GM12891 (cell line): Measurements from ENCODE around the gene DEPDC4.
"Not testable (repeated sequence)": the region's sequence is repeated elsewhere in the genome, so short reads cannot be mapped to it uniquely, and the experiment has no call there.

Experiments used
- DNase-seq: peaks from one replicate; pipeline ENCODE4 v3.0.0; 2011; ENCODE audit warnings: low spot score; ENCODE audit not compliant: insufficient read length
- FAIRE-seq: peaks from 2 replicates; lab custom pipeline; 2011; peaks lifted over from hg19 to GRCh38; lab: Jason Lieb, UNC
- PAX5 ChIP-seq: IDR thresholded peaks from 2 replicates; pipeline ENCODE4 v1.6.1; 2011; ENCODE audit warnings: low read length, moderate library complexity, mild to moderate bottlenecking; ENCODE audit not compliant: insufficient read depth, severe bottlenecking
- POLR2A ChIP-seq: IDR thresholded peaks from 2 replicates; pipeline ENCODE4 v1.6.1; 2011; ENCODE audit warnings: low read depth, low read length, control low read depth
- POLR2AphosphoS5 ChIP-seq: IDR thresholded peaks from 2 replicates; pipeline ENCODE4 v1.6.1; 2011; ENCODE audit warnings: low read depth, low read length, control low read depth
- POU2F2 ChIP-seq: IDR thresholded peaks from 2 replicates; pipeline ENCODE4 v1.6.1; 2011; ENCODE audit warnings: low read depth, mild to moderate bottlenecking, control low read depth, low read length, moderate library complexity
- SPI1 ChIP-seq: IDR thresholded peaks from 2 replicates; pipeline ENCODE4 v1.6.1; 2011; ENCODE audit warnings: low read depth, low read length, control low read depth
- TAF1 ChIP-seq: IDR thresholded peaks from 2 replicates; pipeline ENCODE4 v1.6.1; 2011; ENCODE audit warnings: low read depth, low read length, control low read depth

DEPDC4 gene

GRCh38 chr12:100265732-100266584, 921 bp downstream of the DEPDC4 start:
- DNase-seq: no peak
- FAIRE-seq: no peak
- TF ChIP-seq POU2F2: no peak
- TF ChIP-seq PAX5: no peak
- TF ChIP-seq POLR2A: no peak
- no peak for TF ChIP-seq SPI1
- TF ChIP-seq POLR2AphosphoS5: no peak
- no peak for TF ChIP-seq TAF1

DNA sequence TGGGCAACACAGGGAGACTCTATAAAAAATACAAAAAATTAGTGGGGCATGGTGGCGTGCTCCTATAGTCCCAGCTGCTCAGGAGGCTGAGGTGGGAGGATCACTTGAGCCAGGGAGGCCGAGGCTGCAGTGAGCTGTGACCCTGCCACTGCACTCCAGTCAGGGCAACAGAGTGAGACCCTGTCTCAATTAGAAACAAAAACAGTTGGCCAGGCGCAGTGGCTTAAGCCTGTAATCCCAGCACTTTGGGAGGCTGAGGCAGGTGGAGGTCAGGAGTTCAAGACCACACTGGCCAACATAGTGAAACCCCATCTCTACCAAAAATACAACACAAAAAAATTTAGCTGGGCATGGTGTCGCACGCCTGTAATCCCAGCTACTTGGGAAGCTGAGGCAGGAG, 1.8 kb downstream of the DEPDC4 start:
- not testable (repeated sequence) for FAIRE-seq

DNA sequence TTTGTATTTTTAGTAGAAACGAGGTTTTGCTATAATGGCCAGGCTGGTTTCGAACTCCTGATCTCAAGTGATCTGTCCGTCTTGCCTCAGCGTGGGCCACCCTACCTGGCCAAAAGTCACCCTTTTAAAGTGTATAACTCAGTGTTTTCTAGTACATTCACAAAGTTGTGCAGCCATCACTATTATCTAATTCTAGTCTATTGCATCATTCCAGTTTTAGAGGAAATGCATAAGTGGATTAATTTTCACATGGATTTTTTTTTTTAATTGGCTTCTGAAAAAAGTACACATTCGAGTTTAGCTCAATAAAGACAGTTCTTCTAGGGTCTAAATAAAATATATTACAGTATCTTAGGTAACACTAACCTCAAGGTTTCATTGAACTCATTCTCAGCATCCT, 3.7 kb downstream of the DEPDC4 start:
- TF ChIP-seq PAX5 (no peak), SPI1 (no peak), POLR2AphosphoS5 (no peak), POLR2A (no peak), TAF1 (no peak), POU2F2 (no peak)
- DNase-seq: no peak
- no peak for FAIRE-seq

More for the DNA sequence above, 1.8 kb downstream of the DEPDC4 start:
- DNase-seq: not testable (repeated sequence)

- no peak for DNase-seq
- no peak for FAIRE-seq
- no peak for TF ChIP-seq POLR2A
- no peak for TF ChIP-seq TAF1
- no peak for TF ChIP-seq POLR2AphosphoS5
- TF ChIP-seq PAX5: no peak
- TF ChIP-seq SPI1: no peak
- no peak for TF ChIP-seq POU2F2
These were observed 8.8 kb downstream of the DEPDC4 start for GRCh38 chr12:100258127-100258526.

- DNase-seq (no peak), FAIRE-seq (no peak)
- no peak for TF ChIP-seq POU2F2
These were observed 12.0 kb downstream of the DEPDC4 start for GRCh38 chr12:100254876-100255275.

- FAIRE-seq: no peak
- TF ChIP-seq POLR2A (no peak), PAX5 (no peak), POLR2AphosphoS5 (no peak), SPI1 (no peak), POU2F2 (no peak), TAF1 (no peak)
- no peak for DNase-seq
These were observed 13.4 kb downstream of the DEPDC4 start for GRCh38 chr12:100253437-100253836.

DNA sequence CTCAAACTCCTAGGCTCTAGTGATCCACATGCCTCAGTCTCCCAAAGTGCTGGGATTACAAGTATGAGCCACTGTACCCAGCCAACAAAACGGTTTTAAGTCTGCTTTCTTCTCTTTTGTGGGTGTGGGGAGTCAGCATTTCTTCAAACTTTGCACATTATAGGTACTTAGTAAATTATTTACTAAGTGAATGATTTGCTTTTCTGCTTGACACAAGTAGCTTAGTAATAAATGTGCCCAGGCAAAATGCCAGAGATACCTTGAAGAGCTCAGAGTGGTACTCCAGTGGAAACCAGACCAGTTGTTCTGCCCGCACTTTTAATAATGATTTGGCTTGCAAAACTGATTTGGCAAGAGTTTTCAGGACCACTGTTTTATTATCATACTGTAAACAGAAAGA, 15.0 kb downstream of the DEPDC4 start:
- DNase-seq (no peak), FAIRE-seq (no peak)

DNA sequence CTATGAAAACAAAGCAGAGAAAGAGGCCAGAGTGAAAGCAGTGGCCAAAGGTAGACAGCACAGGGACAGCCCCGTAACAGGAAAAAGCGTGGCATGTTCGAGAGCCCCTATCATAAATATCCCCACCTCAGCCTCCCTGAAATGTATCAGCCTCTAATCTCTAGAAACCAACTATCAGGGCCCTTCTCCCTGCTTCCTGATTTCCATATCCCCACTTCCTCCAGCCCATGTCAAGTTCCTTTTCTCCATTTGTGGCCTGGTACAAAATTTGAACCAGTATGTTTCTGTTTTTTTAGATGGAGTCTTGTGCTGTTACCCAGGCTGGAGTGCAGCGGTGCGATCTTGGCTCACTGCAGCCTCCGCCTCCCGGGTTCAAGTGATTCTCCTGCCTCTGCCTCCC, 16.9 kb downstream of the DEPDC4 start:
- DNase-seq (no peak), FAIRE-seq (no peak)
- TF ChIP-seq SPI1 (no peak), POLR2A (no peak), POLR2AphosphoS5 (no peak), POU2F2 (no peak), PAX5 (no peak), TAF1 (no peak)

More for the DNA sequence above, 15.0 kb downstream of the DEPDC4 start:
- TF ChIP-seq PAX5 (no peak), POLR2AphosphoS5 (no peak), TAF1 (no peak), POU2F2 (no peak), POLR2A (no peak), SPI1 (no peak)

- DNase-seq (no peak), FAIRE-seq (no peak)
- TF ChIP-seq SPI1: no peak
These were observed 18.0 kb downstream of the DEPDC4 start for GRCh38 chr12:100248886-100249285.

DNA sequence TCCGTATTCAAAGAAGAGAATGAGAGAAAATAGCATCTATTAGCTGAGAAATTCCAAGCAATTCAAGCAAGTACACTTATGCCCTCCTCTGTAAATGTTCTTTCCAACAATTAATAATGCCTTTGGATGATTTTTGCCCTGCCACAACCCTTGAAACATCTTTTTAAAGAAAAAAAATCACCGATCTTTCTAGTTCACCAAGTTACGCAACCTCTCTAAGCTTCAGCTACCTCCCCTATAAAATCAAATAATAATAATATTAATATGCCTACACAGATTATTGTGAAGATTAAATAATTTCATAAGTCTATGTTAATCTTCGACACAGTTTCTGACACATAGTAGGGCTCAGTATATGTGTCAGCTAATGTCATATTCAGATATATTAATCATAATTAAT, 19.1 kb downstream of the DEPDC4 start:
- TF ChIP-seq PAX5 (no peak), TAF1 (no peak), POLR2AphosphoS5 (no peak), POU2F2 (no peak), POLR2A (no peak), SPI1 (no peak)
- DNase-seq (no peak), FAIRE-seq (no peak)
